HG03196 (cell line): ENCODE measurements around the gene PTPN14.
"Not testable (repeated sequence)": the region's sequence is repeated elsewhere in the genome, so short reads cannot be mapped to it uniquely, and the experiment has no call there.

Experiments used
- ATAC-seq: cut with Tn5 transposase; IDR thresholded peaks from one replicate; pipeline ENCODE4 v1.9.1; 2021; ENCODE audit not compliant: unreplicated experiment

Gene PTPN14

GRCh38 chr1:214513394-214513793 lies 38.0 kb downstream of the PTPN14 start:
- no peak for ATAC-seq

- no peak for ATAC-seq
Measured at GRCh38 chr1:214511639-214511998, 39.8 kb downstream of the PTPN14 start.

- ATAC-seq = no peak
Measured at GRCh38 chr1:214510914-214511638, 40.3 kb downstream of the PTPN14 start.

- ATAC-seq = no peak
Measured at GRCh38 chr1:214510477-214510876, 40.9 kb downstream of the PTPN14 start.

- not testable (repeated sequence) for ATAC-seq
Measured at GRCh38 chr1:214509622-214510021, 41.8 kb downstream of the PTPN14 start.

GRCh38 chr1:214506972-214507431 lies 44.4 kb downstream of the PTPN14 start:
- ATAC-seq = peak; percentile 88

- ATAC-seq = no peak
Measured at GRCh38 chr1:214505134-214505533, 46.3 kb downstream of the PTPN14 start.

GRCh38 chr1:214504330-214504729 lies 47.1 kb downstream of the PTPN14 start:
- ATAC-seq = no peak

DNA sequence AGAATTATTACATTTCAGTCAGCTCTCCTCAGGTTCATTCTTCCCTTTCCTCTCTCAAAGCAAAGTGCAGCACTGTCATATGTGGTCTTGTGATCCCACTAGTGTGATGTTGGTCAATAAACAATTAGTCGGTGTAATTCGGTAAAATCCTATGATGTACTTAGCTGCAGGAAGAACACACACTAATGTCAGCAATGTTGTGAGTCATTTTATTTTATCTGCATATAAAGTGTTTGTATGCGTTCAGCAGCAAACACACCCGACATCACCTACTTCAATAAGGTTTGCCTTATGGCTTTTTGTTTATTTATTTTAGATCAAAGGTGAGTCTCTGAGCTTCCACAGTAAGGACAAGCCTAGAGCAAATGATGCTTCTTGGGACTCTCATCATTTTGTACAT lies 47.8 kb downstream of the PTPN14 start:
- no peak for ATAC-seq

GRCh38 chr1:214500340-214501055 lies 50.9 kb downstream of the PTPN14 start:
- ATAC-seq = no peak

GRCh38 chr1:214499732-214500131 lies 51.7 kb downstream of the PTPN14 start:
- no peak for ATAC-seq

GRCh38 chr1:214498021-214498420 lies 53.4 kb downstream of the PTPN14 start:
- no peak for ATAC-seq

DNA sequence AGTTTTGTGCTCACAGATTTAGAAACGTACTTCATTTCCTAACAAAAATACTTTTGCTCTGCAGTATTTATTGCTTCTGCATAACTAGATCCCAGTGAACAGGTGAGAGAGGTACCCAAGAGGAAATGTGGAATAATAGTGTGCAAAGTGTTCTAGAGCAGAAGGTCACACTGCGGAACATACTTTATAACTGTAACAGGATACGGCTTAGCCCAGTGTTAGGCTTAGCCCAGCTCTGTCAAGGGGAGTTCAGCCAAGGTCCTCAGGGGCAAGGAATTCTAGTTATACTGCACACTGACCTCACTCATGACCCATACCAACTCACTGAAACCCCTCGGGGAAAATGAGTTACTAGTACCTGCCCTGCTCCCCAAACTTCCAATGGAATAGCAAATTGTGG lies 55.3 kb downstream of the PTPN14 start:
- no peak for ATAC-seq

DNA sequence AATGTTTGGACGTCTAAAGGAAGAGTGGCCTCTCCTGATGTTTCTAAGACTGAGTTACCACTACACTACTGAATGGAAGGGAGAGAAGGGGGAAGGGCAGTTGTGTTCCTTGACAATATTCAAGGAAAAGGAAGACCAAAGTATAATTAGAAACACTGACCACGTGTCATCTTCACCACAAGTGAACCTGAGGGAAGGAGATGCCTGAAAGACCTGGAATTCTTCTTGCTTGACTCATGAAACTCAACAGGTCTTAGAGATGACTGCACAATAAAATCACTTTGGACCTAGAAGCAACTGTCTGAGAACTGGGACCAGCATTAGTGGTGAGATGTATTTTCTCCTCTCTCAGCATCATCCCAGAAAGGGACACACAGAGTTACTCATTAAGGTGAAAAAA lies 56.7 kb downstream of the PTPN14 start:
- no peak for ATAC-seq

- not testable (repeated sequence) for ATAC-seq
Measured at GRCh38 chr1:214494179-214494578, 57.2 kb downstream of the PTPN14 start.

GRCh38 chr1:214493126-214493796 lies 58.1 kb downstream of the PTPN14 start:
- ATAC-seq = no peak

GRCh38 chr1:214492401-214493075 lies 58.9 kb downstream of the PTPN14 start:
- ATAC-seq = no peak

DNA sequence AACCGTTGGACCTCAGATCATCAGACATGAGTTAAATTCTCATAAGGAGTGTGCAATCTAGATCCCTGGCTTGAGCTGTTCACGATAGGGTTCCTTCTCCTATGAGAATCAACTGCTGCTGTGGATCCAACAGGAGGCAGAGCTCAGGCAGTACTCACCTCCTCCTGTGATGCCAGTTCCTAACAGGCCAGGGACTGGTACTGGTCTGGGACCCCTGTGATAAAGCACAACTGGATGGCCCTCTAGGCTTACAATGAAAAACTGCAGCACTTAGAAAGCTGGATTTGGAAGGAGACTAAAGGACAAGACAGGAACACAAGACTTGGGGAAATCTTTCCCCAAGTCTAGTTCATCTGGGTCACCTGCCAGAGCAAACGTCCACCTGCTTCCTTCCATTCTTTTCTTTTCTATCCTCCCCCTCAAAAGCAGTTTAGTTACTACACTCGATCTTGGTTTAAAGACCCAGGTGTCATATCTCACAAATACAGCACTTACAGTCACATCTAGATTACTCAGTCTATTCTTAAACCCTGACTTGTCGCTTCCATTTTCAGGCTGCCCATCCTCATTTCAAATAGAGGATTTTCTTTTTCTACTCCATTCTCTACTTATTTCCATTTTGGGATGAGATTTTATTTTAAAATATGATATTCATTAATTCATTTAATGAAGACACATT lies 59.8 kb downstream of the PTPN14 start:
- ATAC-seq = no peak

DNA sequence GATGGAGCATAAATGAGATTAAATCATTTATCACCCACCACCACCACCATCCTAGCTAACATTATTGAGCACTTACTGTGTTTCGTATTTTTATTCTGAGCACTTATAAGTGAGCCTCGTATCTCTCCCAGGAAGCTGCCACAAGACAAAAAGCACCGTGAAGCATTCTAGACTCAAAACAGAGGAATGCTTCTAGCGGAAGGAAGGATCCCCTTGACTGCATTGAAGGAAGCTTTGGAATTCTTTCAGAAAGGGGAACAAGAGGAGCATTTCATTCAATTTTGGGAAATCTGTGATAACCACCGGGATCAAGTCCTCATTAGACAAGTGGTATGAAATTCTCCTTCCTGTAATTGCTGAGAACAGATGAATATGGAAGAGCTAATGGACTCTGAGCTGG lies 66.3 kb downstream of the PTPN14 start:
- ATAC-seq = no peak

DNA sequence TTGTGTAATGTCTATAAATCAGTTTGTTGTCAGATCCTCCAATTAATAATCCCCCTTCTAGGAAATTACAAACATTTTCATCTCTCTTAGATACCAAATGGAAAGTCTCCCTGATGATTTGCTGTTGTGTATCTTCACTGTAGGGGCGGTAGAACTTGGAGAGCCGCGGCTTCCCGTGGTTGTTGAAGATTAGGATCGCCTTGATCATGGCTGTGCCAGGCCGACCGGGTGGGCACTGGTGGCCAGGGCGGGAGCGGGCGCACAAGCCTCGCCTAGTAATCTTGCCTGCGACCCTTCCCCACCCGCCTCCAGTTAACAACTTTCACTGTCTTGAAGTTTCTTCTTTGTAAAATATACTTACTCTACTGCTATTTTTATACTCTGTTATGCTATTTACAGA lies 68.2 kb downstream of the PTPN14 start:
- ATAC-seq = not testable (repeated sequence)
